NCI-H187 treated with DMSO at 0.1 percent for 48 hours (cell line): Measurements from ENCODE around the gene PEX11G.

Experiments used
- DNase-seq: peaks from one replicate; lab custom pipeline; 2025; lab: John Stamatoyannopoulos, UW

PEX11G gene

DNA sequence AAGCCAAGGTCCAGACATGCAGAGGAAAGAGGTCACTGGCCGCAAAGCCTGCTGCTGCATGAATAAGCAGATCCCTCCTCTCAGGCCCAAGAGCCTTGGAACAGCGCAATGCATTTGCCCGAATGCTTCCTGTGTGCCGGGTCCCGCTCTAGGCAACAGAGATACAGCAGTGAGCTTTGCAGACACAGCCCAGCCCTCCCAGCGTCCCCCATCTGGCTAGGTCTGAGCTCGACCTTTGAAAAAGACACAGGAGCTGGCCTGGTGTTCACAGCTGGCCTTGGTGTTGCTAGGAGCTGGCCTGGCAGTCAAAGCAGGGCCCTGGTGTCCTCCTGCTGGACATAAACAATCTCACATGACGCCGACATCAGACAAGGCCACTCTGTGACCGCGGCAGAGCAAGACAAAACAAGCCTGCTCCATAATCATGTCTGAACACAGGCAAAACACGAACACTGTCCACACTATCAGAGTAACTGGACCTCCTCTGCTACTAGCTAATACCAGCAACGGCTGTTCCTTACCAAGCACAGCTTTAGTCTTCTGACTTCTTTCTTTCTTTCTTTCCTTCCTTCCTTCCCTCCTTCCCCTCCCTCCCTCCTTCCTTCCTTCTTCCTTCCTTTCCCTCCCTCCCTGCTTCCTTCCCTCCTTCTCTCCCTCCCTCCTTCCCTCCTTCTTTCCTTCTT, 5.7 kb upstream of the PEX11G start:
- DNase-seq: no peak

DNA sequence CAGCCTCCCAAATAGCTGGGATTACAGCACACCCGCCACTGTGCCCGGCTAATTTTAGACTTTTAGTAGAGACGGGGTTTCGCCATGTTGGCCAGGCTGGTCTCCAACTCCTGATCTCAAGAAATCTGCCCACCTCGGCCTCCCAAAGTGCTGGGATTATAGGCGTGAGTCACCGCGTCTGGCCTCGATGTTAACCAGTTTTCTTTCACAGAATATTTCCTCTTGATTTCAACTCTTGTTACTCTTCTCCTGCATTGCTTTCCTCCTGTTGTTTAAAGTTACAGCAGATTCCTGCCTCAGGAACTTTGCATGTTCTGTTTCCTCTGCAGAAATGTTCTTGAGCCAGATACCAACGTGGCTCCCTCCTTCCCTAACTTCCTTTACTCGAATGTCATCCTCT, 3.7 kb upstream of the PEX11G start:
- no peak for DNase-seq

DNA sequence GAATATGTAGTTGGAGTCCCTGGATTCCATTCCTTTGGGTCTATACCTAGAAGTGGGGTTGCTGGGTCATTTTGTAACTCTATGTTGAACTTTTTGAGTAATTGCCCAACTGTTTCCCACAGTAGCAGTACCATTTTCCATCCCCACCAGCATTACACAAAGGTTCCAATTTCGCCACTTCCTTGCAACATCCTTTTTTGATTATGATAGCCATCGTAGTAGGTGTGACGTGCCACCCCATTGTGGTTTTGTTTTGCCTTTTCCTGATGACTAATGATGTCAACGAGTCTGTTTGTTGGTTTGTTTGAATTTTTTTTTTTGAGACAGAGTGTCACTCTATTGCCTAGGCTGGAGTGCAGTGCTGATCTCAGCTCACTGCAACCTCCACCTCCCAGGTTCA, 3.3 kb upstream of the PEX11G start:
- DNase-seq: no peak

DNA sequence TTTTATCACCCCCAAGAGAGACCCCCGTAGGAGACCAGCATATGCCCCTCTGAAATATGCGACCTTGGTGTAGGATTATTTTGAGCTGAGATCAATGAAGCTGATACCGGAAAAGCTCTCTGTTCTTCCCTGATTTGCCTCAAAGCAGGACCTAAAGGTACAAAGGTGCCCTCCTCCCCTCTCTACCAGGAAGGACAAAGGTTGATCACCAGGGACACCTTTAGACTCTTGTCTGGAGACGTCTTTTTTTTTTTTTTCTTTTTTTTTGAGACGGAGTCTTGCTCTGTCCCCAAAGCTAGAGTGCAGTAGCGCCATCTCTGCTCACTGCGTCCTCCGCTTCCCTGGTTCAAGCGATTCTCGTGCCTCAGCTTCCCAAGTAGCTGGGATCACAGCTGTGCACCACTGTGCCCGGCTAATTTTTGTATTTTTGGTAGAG, 792 bp upstream of the PEX11G start:
- no peak for DNase-seq

DNA sequence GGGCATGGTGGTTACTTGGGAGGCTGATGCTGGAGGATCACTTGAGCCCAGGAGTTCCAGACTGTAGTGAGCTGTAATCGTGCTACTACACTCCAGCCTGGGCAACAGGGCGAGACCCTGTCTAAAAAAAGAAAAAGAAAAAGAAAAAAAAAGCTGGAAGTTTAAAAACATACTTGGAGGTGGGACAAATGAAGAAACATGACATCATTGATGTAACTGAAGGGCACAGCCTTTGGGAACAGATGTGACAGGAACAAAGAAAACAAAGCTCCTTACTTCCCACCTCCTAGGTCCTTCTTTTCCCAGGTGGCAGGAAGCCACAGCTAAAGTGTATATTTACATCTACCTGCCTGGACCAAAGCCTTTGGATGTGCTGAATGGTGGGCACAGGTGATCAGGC, 1.9 kb downstream of the PEX11G start:
- no peak for DNase-seq

DNA sequence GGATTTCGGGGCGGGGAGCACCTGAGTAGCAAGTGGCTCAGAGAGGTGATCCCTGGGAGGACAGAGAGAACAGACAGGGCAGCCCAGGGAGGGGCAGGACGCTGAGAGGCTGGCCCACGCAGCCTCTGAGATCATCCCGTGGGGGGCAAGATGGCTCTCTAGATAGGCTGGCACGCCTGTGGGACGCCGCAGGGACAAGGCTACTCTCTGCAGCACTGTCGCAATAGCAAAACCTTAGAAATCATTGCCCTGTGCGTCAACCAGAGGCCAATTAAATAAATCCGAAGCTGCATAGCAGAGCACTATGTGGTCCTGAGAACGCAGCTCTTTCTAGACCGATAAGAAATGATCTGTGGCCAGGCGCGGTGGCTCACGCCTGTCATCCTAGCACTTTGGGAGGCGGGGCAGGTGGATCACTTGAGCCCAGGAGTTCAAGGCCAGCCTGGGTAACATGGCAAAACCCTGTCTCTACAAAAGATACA, 5.1 kb downstream of the PEX11G start:
- no peak for DNase-seq

DNA sequence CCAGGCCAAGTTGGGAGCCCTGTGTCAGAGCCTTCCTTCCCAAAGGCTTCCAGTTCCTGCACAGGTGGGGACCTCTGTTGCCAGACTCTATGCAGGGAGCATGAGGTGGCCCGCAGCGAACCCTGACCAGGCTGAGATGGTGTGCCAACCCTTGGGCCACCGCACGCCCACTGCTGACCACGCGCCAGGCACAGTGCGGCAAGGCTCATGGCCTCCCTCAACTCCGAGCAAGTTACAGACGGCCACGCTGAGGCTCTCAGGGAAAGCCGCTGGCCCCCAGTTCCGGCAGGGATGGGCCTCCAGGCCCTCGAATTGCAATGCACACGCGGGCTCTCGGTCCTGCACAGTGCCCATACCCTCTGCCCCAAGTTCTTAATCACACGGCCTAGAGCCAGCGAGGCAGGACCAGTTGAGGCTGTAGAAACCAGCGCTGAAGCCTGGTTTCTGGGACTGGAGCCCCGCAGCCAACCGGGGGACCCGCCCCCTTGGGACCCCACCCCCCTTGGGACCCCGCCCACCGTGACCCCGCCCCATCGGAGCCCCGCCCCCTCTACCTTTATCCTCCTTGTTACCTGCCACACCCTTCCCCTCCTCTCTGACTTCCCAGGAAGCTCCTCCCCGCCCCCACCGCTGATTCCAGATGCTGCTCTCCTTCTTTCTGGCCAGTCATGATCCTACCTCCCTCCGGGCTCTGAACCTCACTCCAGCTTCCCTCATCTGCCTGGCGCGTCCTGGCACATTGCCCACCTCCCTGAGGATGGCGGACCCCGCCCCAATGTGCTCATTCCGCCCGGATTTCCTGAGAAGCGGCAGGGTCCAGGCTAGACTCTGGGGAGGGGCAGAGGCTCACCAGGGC, 6.0 kb downstream of the PEX11G start:
- DNase-seq: no peak

DNA sequence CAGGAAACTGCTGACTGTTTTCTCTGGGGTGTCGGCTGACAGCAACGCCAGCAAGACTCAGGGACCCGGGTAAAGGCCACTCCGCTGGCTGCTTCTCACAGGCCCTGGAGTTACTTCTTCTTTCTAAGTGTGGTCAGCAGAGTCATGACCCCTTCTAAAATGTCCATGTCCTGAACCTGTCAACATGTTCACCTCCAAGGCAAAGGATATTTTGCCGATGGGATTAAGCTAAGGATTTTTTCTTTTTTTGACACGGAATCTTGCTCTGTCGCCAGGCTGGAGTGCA, 7.9 kb downstream of the PEX11G start:
- no peak for DNase-seq

DNA sequence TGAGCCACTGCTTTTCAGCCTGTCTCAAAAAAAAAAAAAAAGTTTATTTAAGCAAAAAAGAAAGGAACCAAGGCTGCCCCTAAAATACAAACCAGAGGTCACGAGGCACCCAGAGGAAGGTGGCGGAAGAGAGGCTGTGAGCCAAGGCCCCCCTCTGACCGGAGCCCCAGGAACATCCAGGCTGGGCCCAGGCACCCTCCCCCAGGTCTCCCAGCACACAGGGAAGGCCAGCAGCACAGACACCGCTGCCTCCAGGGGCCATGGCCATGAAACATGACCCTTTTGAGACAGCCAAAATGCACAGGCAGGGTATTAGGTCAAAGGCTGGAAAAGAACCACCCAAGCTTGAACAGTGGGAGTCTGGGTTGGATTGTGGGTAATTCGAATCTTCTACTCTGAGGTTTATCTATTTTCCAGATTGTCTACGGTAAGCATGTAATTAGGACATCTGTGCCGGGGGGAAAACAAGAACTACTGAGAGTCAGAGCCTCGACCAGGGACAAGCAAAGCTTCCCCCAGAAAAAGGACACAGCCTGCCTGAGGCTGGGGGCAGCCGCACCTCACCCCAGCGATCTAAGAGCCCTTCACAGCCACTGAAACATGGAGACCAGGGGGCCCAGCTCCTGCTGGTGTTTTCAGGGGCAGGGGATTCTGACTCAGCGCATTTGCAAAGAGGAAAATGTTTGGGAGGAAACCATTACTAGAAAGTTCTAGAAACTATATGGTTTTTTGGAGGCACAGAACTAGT, 8.4 kb downstream of the PEX11G start:
- DNase-seq: no peak

DNA sequence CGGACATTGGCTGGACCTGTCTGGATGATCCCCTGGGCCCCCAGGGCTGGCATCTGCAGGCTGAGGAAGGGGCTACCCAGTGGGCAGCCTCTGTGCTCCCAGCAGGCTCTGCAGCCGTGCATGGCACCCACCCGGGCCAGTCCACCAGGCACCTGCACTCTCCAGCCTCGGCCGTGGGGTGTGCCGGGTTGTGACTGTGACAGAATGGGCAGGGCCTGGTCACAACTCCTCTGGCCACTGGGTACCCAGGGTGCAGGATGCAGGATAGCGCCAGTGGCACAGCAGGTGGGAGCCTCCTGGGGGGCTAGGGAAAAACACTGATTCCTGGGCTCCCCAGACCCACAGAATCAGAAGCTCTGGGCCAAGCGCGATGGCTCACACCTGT, 10.0 kb downstream of the PEX11G start:
- DNase-seq: no peak

DNA sequence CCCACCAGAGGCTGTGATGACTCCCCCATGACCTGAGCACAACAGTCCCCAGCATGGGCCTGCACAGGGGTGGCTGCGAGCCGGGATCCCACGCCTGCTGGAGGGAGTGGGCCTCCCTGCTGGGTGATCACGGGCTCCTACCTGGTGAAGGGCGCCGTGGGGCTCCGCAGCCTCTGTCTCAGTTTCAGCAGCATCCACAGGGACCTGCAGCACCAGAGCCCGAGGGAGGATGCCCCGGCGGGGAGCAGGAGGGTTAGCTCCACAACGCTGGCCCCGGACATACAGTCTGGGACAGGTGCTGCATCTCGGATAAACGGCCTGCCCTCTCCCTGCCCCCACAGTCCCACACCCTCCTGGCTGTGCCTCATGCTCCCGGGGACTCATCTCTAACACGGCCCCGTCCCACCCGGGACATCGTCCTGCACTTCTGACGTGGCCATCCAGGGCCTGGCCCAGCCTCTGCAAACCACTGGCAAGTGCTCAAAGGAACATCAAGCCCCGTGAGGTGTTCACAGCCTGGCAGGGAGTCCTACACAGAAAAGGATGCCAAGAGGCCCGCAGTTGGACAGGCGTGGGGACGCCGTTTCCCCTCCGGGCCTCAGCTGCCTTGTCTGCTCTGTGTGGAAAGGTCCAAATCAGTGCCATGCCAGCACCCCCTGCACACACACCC, 10.5 kb downstream of the PEX11G start:
- no peak for DNase-seq

DNA sequence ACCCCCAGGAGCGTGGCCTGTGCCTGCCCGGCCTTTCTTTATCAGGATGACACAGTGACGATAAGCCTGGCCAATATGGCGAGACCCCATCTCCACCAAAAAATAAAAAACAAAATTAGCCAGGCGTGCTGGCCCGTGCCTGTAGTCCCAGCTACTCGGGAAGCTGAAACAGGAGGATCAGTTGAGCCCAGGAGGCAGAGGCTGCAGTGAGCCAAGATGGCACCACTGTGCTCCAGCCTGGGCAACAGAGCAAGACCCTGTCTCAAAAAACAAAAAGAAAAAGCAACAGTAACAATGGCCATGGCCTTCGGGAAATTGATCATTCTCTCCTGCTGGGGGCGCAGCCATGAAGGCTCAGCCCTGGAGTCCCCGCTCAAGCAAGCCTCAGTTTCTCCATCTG, 11.1 kb downstream of the PEX11G start:
- DNase-seq: no peak

DNA sequence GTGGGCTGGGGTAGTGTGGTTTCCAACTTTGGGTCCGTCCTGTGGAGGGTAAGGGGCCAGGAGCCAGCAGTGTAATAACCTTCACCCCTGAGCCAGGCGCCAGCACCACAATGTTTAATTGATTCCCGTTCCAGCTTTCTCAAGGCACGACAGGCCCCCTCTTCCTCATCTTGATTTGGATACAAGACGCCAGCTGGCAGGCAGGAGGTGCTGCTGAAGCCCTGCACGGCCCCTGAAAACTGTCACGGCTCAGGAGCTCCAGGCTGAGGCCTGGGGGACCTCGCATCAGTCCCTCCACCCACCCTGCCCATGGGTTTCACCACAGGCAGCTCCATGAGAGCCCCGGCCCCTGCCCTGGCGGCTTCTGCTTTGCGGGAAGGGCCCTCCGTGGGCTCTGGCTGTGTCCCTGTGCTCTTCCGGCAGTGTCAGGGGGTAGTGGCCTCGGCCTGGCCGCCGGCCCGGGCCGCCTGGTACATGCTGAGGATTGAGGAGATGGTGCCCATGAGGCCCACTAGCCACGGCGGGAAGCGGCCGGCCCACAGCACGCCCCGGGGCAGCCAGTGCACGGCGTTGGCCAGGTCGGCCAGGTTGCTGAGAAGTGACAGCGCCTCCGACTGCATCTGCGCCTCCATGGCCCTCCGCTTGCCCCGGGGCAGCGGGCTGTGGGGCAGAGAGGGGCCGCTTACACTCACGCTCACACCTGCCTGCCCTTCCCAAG, 11.9 kb downstream of the PEX11G start:
- no peak for DNase-seq

DNA sequence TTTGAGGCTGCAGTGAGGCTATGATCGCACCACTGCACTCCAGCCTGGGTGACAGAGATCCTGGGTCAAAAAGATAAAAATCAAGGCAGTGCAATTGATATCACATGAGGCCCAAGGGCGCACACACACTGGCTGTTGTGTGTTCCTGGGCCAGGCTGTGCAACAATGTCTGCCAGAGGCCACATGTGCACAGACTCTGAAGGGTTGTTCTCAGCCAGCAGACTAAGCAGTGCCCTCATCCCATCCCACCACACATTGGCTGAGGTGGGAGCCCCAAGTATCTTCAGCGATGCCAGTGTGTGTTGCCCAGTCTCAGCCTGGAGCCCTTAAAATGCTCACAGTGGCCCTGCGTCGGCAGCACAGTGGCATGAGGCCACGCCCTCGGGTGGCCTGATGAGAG, 12.6 kb downstream of the PEX11G start:
- DNase-seq: no peak

DNA sequence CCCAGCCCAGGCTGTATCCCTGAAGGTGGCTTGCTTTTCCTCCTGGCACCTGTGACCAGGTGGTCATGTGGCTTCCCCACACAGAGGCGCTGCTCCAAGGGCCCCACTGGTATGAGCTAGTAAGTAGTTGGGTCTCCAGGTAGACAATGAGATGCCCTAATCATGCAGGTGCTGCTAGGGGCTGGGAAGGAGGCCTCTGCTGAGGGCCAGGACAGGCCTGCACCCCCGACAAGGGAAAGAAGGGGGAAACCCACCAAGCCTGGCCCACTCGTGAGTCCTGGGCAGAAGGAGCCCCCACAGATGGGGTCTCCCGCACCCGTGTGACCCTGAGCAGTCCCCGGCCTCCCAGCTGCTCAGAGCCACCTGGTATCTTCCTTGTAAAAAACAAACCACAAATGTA, 13.2 kb downstream of the PEX11G start:
- no peak for DNase-seq

DNA sequence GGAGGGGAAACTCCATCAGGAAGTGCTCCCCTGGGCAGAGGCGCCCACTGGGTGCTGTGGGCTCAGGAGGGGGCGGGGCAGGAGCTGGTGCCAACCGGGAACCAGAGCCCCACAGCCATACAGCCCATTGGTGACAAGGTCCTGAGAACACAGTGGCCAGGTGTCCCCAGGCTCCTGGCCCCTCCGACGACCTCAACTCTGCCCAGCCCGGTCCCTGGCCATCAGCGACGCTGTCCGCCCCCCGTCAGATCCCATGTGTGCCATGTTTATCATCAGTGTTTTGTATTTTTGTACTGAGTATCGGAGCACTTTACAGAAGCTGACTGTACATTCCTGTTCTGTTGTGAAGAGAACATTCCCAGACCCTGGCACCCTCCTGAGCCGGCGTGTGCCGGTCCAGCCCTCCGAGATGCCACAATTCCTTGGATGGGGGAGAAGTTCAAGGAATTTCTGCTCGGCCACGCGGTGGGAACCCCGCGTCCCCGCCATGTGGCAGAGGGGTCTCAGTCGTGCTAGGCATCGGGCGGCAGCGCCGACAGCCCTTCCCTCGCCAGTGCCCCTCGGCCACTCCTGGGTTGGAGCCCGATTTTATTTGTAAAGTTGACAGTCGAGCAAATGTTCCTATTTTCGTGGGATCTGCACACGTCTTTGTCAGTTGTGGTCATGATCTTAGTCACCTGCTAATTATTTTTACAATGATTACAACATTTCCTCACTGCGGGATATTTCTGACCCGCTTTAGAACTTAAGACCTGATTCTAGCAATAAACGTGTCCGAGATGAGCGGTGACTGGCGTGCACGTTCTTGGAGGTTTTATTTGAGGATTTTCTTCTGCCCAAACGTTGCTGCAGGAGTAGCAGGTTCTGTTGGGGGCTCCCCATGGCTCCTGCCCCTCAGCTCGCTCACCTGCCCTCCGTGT, 16.9 kb downstream of the PEX11G start:
- DNase-seq: no peak

DNA sequence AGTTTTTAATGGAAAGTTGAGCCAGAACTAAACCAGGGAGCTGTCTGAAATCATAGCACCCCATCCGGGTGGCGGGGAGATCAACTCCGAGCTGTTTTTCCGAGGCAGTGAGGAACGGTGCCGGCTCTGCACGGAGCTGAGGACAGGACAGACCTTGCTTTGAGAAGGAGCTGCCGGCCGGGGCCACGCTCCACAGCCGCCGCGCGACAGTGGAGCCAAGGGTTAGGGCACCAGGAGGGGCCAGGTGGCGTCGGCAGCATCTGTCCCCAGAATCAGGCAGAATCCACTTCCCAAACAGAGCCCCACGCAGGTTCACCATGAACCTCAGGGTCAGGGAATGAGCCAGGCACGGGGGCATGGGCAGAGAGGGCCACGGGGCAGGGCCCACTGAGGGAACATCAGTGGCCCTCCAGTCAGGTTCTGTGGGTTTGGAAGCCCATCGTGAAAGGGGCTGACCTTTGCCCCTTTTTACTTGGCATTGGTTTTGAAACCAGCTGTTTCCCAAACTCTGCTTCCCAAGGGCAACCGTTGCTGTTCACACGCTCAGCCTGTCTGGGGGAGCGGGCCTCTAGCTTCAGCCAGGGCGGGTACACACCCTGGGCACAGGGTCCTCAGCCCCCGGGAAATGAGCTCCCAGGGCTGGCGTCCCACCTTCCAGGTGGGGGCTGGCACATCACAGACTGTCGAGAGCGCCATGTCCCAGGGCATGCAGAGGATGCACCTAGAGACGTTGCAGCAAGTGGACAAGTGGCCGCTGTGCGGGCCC, 18.1 kb downstream of the PEX11G start:
- DNase-seq: no peak

DNA sequence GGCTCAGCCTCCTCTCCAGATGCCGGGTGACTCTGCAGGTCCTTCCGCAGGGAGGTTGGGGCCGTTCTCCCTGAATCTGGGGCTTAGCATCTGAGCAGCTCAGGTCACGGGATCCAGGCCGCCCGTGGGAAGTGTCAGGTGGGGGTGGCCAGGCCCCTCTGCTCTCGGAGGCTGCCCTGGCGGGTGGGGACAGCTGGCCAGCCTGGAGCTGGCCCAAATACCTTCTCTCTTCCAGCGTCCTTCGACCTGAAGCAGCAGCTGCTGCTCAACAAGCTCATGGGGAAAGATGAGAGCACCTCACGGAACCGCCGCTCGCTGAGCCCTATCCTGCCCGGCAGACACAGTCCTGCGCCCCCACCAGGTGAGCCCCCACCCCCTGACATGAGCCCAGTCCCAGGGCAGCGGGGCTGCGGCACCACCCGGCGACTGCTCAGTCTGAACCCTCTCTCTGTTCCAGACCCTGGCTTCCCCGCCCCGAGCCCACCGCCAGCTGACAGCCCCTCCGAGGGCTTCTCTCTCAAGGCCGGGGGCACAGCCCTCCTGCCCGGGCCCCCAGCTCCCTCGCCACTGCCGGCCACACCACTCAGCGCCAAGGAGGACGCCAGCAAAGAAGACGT, 19.1 kb downstream of the PEX11G start:
- no peak for DNase-seq

DNA sequence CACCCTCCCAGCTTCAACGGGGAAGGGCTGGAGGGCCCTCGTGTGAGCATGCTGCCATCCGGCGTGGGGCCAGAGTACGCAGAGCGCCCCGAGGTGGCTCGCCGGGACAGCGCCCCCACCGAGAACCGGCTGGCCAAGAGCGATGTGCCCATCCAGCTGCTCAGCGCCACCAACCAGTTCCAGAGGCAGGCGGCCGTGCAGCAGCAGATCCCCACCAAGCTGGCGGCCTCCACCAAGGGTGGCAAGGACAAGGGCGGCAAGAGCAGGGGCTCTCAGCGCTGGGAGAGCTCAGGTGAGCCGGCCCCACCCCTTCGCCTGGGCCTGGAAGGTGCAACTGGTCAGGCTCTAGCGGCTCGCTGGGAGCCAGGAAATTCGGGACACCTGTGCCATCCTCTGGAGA, 20.0 kb downstream of the PEX11G start:
- DNase-seq: no peak
